NCI-H2196 treated with DMSO at 0.1 percent for 48 hours (cell line): ENCODE measurements around the gene ME2.
"Not testable (repeated sequence)": the region's sequence is repeated elsewhere in the genome, so short reads cannot be mapped to it uniquely, and the experiment has no call there.

Experiments
- DNase-seq: peaks from one replicate; lab custom pipeline; 2025; ENCODE audit not compliant: unreplicated experiment; lab: John Stamatoyannopoulos, UW

Gene ME2

DNA sequence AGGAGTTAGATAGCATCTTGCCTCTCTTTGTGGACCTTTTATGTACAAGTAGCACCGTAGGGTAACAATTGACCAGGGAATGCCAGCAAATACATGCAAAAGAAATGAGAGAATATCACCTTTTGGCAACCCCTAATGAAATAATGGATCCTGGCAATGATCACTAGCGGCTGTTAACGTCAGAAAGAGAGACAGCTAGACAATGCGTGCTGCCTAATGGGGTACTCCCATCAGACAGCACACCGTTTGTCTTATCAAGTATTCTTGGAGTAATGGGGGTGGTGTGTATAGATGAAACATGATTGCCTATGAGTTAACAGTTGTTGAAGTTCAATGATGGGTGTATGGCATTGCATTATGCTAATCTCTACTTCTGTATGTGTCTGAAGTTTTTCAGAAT is 90.5 kb downstream of the ME2 start:
- no peak for DNase-seq

DNA sequence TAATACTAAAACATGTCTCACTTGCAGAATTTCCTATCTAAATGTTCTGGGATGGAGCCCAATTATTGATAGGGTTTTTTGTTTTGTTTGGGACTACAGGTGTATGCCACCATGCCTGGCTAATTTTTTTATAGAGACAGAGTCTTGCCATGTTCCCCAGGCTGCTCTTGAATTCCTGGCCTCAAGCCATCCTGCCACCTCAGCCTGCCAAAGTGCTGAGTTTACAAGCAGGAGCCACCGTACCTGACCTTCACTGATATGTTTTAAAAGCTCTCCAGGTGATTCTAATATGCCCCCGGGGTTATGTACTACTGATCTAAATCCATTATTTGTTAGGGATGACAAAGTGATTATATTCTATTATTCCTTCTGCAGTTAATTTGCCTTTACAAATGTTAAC is 91.1 kb downstream of the ME2 start:
- DNase-seq = no peak

DNA sequence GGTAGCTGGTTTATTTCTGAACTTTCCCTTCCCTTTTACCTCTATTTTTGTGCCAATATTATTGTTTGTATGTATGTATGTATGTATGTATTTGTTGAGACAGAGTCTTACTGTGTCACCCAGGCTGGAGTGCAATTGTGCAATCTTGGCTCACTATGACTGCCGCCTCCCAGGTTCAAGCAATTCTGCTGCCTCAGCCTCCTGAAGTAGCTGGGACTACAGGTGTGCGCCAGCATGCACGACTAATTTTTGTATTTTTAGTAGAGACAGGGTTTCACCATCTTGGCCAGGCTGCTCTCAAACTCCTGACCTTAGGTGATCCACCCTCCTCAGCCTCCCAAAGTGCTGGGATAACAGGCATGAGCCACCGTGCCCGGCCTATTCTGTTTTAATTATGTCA is 93.5 kb downstream of the ME2 start:
- not testable (repeated sequence) for DNase-seq

DNA sequence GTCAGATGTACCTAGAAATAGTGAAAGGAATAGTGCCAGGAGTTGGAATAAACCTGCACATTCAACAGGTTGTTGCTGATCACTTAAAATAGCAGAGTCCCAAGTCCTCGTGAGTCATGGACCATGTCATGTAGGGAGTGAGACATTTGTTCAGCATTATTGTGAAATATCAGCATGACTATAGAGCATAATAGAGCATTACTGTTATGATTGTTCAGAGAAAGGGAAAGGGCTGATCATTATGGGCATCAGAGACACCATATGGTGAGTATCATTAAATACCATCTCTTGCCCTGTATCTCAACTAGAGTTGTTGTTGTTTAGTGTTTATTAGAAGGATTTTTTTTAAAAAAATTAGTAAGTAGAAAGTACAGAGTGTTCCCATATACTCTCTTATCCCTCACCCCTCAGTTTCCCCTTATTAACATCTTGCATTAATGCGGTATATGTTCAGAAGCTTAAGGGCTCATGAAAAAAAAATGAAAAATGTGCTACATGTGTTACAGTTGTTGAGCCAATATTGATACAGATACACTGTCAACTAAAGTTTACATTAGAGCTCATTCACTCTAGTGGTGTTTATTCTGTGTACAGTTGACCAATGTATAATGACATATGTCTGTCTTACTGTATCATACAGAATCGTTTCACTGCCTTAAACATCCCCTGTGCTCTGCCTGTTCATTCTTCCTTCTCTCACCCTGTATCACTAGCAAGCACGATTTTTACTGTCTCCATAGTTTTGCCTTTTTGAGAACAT is 94.6 kb downstream of the ME2 start:
- DNase-seq = no peak

DNA sequence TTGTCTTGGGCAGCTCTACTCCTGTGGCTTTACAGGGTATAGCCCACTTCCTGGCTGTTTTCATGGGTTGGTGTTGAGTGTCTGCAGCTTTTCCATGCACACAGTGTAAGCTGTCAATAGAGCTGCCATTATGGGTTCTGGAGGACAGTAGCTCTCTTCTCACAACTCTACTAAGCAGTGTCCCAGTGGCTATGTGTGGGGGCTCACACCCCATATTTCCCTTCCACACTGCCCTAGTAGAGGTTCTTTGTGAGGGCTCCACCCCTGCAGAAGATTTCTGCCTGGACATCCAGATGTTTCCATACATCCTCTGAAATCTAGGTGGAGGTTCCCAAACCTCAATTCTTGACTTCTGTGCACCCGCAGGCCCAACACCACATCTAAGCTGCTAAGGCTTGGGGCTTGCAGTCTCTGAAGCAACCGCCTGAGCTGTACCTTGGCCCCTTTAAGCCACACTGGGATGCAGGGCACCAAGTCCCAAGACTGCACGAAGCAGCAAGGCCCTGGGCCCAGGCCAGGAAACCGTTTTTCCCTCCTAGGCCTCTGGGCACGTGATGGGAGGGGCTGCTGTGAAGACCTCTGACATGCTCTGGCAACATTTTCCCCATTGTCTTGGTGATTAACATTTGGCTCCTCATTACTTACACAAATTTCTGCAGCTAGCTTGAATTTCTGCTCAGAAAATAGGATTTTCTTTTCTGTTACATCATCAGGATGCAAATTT is 98.3 kb downstream of the ME2 start:
- DNase-seq = no peak

DNA sequence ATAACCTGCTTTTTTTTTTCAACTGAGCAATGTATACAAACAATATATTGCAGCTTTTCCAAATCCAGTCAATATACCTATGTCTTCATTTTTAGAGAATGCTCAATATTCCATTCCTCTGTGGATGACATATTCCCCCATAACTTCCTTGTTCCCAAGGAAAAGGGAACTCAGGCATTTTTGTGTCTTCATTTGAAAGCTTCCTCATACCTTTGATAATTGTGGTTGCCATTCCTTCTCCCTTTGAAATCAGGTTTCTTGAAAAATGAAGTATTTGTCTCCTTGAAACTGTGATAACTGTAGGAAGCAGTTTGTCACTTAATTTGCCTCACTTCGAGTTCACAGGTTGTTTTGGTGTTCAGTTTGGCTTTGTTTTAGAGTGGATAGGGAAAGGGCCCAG is 102.5 kb downstream of the ME2 start:
- DNase-seq = no peak

DNA sequence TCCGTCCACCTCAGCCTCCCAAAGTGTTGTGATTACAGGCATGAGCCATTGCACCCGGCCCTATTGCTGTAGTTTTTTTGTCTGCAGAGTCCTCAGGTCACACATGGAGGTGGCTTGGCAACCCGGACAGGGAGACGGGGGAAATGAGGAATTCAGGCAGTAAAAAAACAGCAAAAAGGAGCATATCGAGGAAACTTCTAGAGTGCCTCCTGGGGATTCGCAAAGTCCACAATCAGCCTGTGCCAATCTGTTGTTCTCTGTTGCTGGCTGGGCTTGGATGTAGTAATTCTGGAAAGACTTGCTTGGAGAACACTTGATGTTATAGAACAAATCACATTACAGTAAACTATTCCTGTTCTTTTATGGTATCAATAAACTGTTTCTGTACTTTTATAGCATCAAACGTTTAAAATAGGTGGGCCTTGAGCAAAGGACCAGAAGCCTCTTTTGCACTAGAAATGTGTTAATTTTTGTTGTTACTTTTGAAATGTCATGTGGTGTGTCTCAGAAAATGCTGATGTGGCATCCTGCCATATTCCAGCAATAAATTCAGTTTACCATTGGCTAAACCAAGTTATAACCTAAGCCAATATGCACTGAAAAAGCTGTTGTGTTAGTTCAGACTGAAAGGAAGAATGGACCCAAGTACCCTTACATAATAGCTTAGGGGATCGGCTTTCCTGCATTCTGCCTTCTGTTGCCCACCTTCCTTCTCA is 103.3 kb downstream of the ME2 start:
- no peak for DNase-seq

DNA sequence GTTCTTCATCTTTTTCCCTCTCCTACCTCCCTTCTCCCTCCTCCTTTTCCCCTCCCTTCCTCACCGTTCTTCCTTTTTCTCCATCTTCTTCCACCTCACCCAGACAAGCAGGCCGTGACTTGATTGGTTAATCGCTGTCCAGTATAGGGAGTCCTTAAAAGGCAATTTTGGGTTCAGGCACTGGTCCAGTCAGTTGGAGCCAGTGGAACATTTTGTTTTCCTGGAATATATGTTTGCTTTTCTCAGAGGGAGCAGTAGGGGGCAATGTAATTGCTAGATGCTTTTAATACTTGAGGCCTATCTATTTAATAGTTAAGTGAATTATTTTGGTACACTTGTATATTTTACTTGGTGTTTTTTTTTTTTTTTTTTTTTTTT is 103.9 kb downstream of the ME2 start:
- no peak for DNase-seq

DNA sequence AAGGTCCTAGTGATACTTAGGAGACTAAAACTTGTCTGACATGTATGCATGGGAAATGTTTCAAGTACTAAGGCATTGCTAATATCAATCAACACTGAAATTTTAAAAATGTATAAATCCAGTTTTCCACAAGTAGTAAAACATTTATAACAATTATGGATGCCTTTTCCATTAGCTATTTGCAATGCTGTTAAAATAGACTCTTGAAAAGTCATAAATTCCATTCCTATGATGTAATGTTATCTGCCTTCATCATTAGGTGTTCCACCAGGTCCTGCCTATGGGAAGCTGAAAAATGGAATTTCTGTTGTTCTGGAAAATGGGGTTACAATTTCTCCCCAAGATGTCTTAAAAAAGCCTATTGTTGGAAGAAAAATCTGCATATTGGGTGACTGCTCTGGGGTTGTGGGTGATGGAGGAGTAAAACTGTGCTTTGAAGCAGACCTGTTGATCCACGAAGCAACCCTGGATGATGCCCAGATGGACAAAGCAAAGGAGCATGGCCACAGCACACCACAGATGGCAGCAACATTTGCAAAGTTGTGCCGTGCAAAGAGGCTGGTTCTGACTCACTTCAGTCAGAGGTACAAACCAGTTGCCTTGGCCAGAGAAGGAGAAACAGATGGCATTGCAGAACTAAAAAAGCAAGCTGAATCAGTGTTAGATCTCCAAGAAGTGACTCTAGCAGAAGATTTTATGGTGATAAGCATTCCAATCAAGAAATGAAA is 107.6 kb downstream of the ME2 start:
- DNase-seq = no peak

DNA sequence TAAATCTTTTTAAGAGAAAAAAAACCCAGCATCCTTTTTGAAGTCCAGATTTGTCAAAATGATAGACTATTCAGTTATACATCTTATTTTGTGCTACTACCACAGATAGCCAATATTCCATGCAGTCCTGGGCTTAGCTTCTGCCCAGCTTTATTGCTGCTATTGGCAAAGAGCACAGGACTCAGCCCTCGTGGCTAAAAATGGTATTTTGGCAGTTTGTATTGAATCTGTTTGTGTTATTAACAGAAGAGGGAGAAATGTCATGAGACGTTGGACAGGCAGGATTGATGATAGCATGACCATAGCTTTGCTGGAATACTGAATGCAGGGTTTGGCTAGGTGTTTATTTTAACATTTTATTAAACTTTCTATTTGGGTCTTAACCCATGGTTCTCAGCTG is 108.3 kb downstream of the ME2 start:
- DNase-seq = no peak

DNA sequence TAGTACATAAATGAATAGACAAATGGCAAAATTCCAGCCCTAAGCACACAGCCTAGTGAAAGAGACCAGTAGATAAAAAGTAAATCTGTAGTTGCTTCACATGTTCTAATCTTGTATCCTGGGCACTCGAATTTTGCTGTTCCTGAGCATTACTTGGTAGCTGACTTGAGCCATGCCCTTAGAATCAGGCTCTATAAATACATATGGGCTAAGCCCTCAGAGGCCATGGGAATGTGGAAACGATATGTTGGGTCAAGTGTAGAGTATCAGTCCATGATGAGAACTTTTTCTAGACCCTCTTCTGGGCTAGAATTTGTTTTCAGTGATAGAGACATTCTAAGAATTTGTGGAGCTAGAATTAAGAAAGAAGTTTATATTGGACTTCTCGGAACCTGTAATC is 110.8 kb downstream of the ME2 start:
- DNase-seq = no peak

DNA sequence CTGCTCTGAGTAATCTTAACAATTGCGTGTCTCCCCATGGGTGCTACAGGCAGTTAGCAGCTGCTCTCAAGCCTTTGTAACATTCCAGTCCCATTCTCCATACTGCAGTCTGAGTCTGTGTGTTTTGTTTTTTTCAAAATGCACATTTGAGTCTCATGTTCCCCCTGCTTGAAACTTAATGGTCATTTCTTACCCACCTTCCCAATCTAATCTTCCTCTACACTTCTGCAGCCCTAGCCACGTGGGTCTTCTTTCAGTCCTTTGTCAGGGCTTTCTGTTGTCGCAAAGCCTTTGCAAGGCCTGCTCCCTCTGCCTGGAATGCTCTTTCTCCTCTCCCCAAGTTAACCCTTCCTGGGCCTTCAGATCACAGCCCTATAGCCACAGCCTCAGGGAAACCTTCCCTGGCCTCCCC is 113.4 kb downstream of the ME2 start:
- DNase-seq = no peak

DNA sequence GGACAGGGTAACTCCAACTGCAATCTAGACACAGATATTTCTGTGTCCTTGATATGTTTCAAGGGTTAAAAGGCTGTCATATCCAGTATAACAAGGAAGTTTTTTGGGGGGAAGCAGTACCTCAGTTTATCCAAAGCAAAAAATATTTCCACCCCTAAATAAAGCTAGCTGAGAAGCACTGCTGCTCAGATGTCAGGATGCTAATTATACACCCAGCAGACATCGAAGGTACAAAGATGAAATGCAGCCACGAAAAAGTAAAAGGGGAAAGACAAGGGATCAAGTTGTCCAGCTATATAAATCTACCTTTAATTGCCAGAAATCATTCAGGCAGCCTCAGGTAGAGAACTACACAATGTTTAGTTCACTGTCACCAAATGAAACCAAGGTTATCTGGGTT is 115.1 kb downstream of the ME2 start:
- no peak for DNase-seq

DNA sequence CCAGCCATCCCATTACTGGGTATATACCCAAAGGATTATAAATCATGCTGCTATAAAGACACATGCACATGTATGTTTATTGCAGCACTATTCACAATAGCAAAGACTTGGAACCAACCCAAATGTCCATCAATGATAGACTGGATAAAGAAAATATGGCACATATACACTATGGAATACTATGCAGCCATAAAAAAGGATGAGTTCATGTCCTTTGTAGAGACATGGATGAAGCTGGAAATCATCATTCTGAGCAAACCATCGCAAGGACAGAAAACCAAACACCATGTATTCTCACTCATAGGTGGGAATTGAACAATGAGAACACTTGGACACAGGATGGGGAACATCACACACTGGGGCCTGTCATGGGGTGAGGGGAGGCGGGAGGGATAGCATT is 124.3 kb downstream of the ME2 start:
- not testable (repeated sequence) for DNase-seq
